Neural cell (in vitro differentiated cells): ENCODE results near the gene CXADR. TPM values are rescaled to one million over a fixed set of nuclear protein-coding genes. Genes with fewer than 3 reads are reported as not detected.
"Not testable (repeated sequence)": the region's sequence is repeated elsewhere in the genome, so short reads cannot be mapped to it uniquely, and the experiment has no call there.

ENCODE experiments used
- H2AFZ ChIP-seq: fragments of 200-600, 300-800 bp; sonication (generic), shearing (Covaris generic); 2 replicates; pipeline ENCODE4 v1.6.0; 2014; ENCODE audit warnings: low read depth, mild to moderate bottlenecking, antibody characterized with exemption, low read length, moderate library complexity
- H3F3A ChIP-seq: fragments of 200-600 bp; shearing (Covaris generic); 2 replicates; pipeline ENCODE4 v1.6.1; 2016; ENCODE audit warnings: mild to moderate bottlenecking, moderate library complexity, mixed read lengths, antibody characterized with exemption, low read length; ENCODE audit not compliant: insufficient read depth, poor library complexity, severe bottlenecking
- H3K27ac ChIP-seq: fragments of 200-600, 300-800 bp; sonication (generic), shearing (Covaris generic); 2 replicates; pipeline ENCODE4 v1.5.1; 2014; ENCODE audit warnings: mild to moderate bottlenecking, low read length, moderate library complexity
- H3K27me3 ChIP-seq: fragments of 300-800, 200-600 bp; sonication (generic), shearing (Covaris generic); 2 replicates; pipeline ENCODE4 v1.6.0; 2014; ENCODE audit warnings: mild to moderate bottlenecking, low read depth, low read length, moderate library complexity; ENCODE audit not compliant: insufficient read depth
- H3K36me3 ChIP-seq: fragments of 300-800, 200-600 bp; sonication (generic), shearing (Covaris generic); 2 replicates; pipeline ENCODE4 v1.5.1; 2014; ENCODE audit warnings: mild to moderate bottlenecking, antibody characterized with exemption, low read length, moderate library complexity; ENCODE audit not compliant: insufficient read depth
- H3K4me2 ChIP-seq: fragments of 300-800, 200-600 bp; sonication (generic), shearing (Covaris generic); 2 replicates; pipeline ENCODE4 v1.6.0; 2014; ENCODE audit warnings: mild to moderate bottlenecking, low read length
- H3K4me3 ChIP-seq: fragments of 300-800, 200-600 bp; sonication (generic), shearing (Covaris generic); 2 replicates; pipeline ENCODE4 v1.5.1; 2014; ENCODE audit warnings: mild to moderate bottlenecking, low read length, moderate library complexity
- H3K79me2 ChIP-seq: fragments of 200-600 bp; shearing (Covaris generic); replicated peaks from 2 replicates; pipeline ENCODE4 v1.6.0; 2014; ENCODE audit warnings: mild to moderate bottlenecking, low read length, moderate library complexity; ENCODE audit not compliant: insufficient read depth
- H3K9ac ChIP-seq: fragments of 300-800, 200-600 bp; sonication (generic), shearing (Covaris generic); 2 replicates; pipeline ENCODE4 v1.6.1; 2016; ENCODE audit warnings: mild to moderate bottlenecking, low read length, mixed read lengths
- H3K9me2 ChIP-seq: fragments of 200-600 bp; shearing (Covaris generic); 2 replicates; pipeline ENCODE4 v1.6.1; 2016; ENCODE audit warnings: mild to moderate bottlenecking, low read length, mixed read lengths; ENCODE audit not compliant: insufficient read depth
- H3K9me3 ChIP-seq: fragments of 200-600, 300-800 bp; sonication (generic), shearing (Covaris generic); 2 replicates; pipeline ENCODE4 v1.6.1; 2016; ENCODE audit warnings: mild to moderate bottlenecking, mixed run types, low read length, moderate library complexity, mixed read lengths
- H4K20me1 ChIP-seq: fragments of 200-600 bp; shearing (Covaris generic); 2 replicates; pipeline ENCODE4 v1.6.1; 2016; ENCODE audit warnings: mild to moderate bottlenecking, mixed run types; ENCODE audit not compliant: insufficient read depth
- CTCF ChIP-seq: fragments of 450-650 bp; IDR thresholded peaks from 2 replicates; pipeline ENCODE4 v1.5.1; 2014; ENCODE audit warnings: antibody characterized with exemption, mild to moderate bottlenecking, moderate library complexity; ENCODE audit not compliant: poor library complexity, severe bottlenecking
- EP300 ChIP-seq: fragments of 450-650 bp; conservative IDR thresholded peaks from 2 replicates; pipeline ENCODE4 v1.6.1; 2014; ENCODE audit warnings: antibody characterized with exemption, mild to moderate bottlenecking, moderate library complexity; ENCODE audit not compliant: poor library complexity, severe bottlenecking
- EZH2 ChIP-seq: fragments of 200-600, 300-800 bp; shearing (Covaris generic), sonication (generic); IDR thresholded peaks from 2 replicates; pipeline ENCODE4 v1.6.1; 2014; ENCODE audit warnings: antibody characterized with exemption, low read length, borderline replicate concordance, mild to moderate bottlenecking; ENCODE audit not compliant: insufficient read depth, poor library complexity, severe bottlenecking
- MXI1 ChIP-seq: fragments of 450-650 bp; conservative IDR thresholded peaks from 2 replicates; pipeline ENCODE4 v1.6.1; 2014; ENCODE audit warnings: antibody characterized with exemption, mild to moderate bottlenecking; ENCODE audit not compliant: poor library complexity, severe bottlenecking
- POLR2AphosphoS5 ChIP-seq: IDR thresholded peaks from 2 replicates; pipeline ENCODE4 v1.6.1; 2012
- RAD21 ChIP-seq: fragments of 450-650 bp; conservative IDR thresholded peaks from 2 replicates; pipeline ENCODE4 v1.6.1; 2014; ENCODE audit warnings: antibody characterized with exemption, mild to moderate bottlenecking, moderate library complexity
- REST ChIP-seq: IDR thresholded peaks from 2 replicates; pipeline ENCODE4 v1.6.1; 2012; ENCODE audit warnings: borderline replicate concordance
- SMC3 ChIP-seq: fragments of 450-650 bp; conservative IDR thresholded peaks from 2 replicates; pipeline ENCODE4 v1.6.1; 2014; ENCODE audit warnings: antibody characterized with exemption, mild to moderate bottlenecking, moderate library complexity; ENCODE audit not compliant: poor library complexity
- TAF1 ChIP-seq: IDR thresholded peaks from 2 replicates; pipeline ENCODE4 v1.6.1; 2012; ENCODE audit warnings: low read depth
- polyA plus RNA-seq: library from polyadenylated mRNA; depleted of rRNA; stranded (reverse); fragments of >200 nt; gene quantifications from 2 replicates; pipeline ENCODE4 v1.2.3, GENCODE V29; 2014

CXADR gene
- polyA plus RNA-seq, 1 donor from 2014 or later: 175 TPM

GRCh38 chr21:17514124-17514845, 1.4 kb downstream of the CXADR start:
- no peak overlapping the region for H2AFZ ChIP-seq
- H3F3A ChIP-seq: no peaks in the 10 kb centered on the region
- H3K9ac ChIP-seq: peak overlapping the region; percentile 99
- no peaks in the 10 kb centered on the region for H3K9me2 ChIP-seq
- no peaks in the 10 kb centered on the region for H3K36me3 ChIP-seq
- TF ChIP-seq RAD21 (no peak), REST (no peak), TAF1 (no peak), SMC3 (no peak), CTCF (no peak), EP300 (no peak), EZH2 (no peak), MXI1 (no peak), POLR2AphosphoS5 (no peak)
- H3K4me3 ChIP-seq: peak overlapping the region; percentile 100
- no peaks in the 10 kb centered on the region for H3K9me3 ChIP-seq
- peaks cover 58% of the 10 kb centered on the region for H3K79me2 ChIP-seq
- no peaks in the 10 kb centered on the region for H3K27me3 ChIP-seq
- peaks cover 4% of the 10 kb centered on the region for H4K20me1 ChIP-seq
- peak overlapping the region; percentile 96 for H3K27ac ChIP-seq
- H3K4me2 ChIP-seq: peak overlapping the region; percentile 91

- H3K9ac ChIP-seq, H3K9me3 ChIP-seq, H3K36me3 ChIP-seq, H3F3A ChIP-seq, H3K27ac ChIP-seq, H3K27me3 ChIP-seq, H3K4me3 ChIP-seq, H4K20me1 ChIP-seq, H2AFZ ChIP-seq, H3K9me2 ChIP-seq, H3K4me2 ChIP-seq: not testable (repeated sequence)
- peaks cover 85% of the 10 kb centered on the region for H3K79me2 ChIP-seq
These were observed 4.2 kb downstream of the CXADR start for GRCh38 chr21:17517008-17517407.
